GM23338 (cell line): ENCODE data around the gene SLC7A4. TPM values are rescaled to one million over a fixed set of nuclear protein-coding genes. Genes with fewer than 3 reads are reported as not detected.

ENCODE experiments used
- ATAC-seq: fragments of 200-7000 bp; cut with Tn5 transposase; 3 replicates; pipeline ENCODE4 v1.9.1; 2020
- DNase-seq: peaks from one replicate; pipeline ENCODE4 v3.0.0-alpha.2; 2015; ENCODE audit warnings: low spot score
- H2AFZ ChIP-seq: fragments of 200-600 bp; sonication (generic); 2 replicates; pipeline ENCODE4 v1.8.0; 2016; ENCODE audit warnings: antibody characterized with exemption, mild to moderate bottlenecking, moderate library complexity
- H3F3A ChIP-seq: fragments of 200-600 bp; sonication (generic); replicated peaks from 2 replicates; pipeline ENCODE4 v1.8.0; 2017; ENCODE audit warnings: antibody characterized with exemption, mixed run types, low read depth
- H3K27ac ChIP-seq: fragments of 200-600 bp; sonication (generic); 2 replicates; pipeline ENCODE4 v1.6.1; 2016; ENCODE audit warnings: low read depth
- H3K27me3 ChIP-seq: fragments of 200-600 bp; sonication (generic); 2 replicates; pipeline ENCODE4 v1.8.0; 2016; ENCODE audit warnings: mild to moderate bottlenecking, mixed run types, moderate library complexity; ENCODE audit not compliant: insufficient read depth
- H3K36me3 ChIP-seq: fragments of 200-600 bp; sonication (generic); 2 replicates; pipeline ENCODE4 v1.8.0; 2016; ENCODE audit warnings: mild to moderate bottlenecking; ENCODE audit not compliant: insufficient read depth
- H3K4me1 ChIP-seq: fragments of 200-600 bp; sonication (generic); 2 replicates; pipeline ENCODE4 v1.8.0; 2016; ENCODE audit warnings: mild to moderate bottlenecking, moderate library complexity; ENCODE audit not compliant: insufficient read depth
- H3K4me2 ChIP-seq: fragments of 200-600 bp; sonication (generic); 2 replicates; pipeline ENCODE4 v1.7.1; 2017; ENCODE audit warnings: mixed run types
- H3K4me3 ChIP-seq: fragments of 200-600 bp; sonication (generic); 2 replicates; pipeline ENCODE4 v1.6.1; 2016; ENCODE audit warnings: mixed run types
- H3K79me2 ChIP-seq: fragments of 200-600 bp; sonication (generic); replicated peaks from 2 replicates; pipeline ENCODE4 v1.8.0; 2017; ENCODE audit warnings: mild to moderate bottlenecking; ENCODE audit not compliant: insufficient read depth
- H3K9me2 ChIP-seq: fragments of 200-600 bp; sonication (generic); 2 replicates; pipeline ENCODE4 v1.8.0; 2017; ENCODE audit not compliant: insufficient read depth
- H4K20me1 ChIP-seq: fragments of 200-600 bp; sonication (generic); replicated peaks from 2 replicates; pipeline ENCODE4 v1.8.0; 2017; ENCODE audit warnings: mild to moderate bottlenecking; ENCODE audit not compliant: insufficient read depth
- H3K27ac Mint-ChIP-seq: 2 replicates; pipeline ENCODE4 v1.8.0; 2020; ENCODE audit warnings: inconsistent platforms, mild to moderate bottlenecking, moderate library complexity, mixed read lengths
- H3K27me3 Mint-ChIP-seq: 3 replicates; pipeline ENCODE4 v1.8.0; 2022; ENCODE audit warnings: low read depth, mild to moderate bottlenecking, moderate library complexity, mixed read lengths, inconsistent platforms; ENCODE audit not compliant: insufficient read depth, poor library complexity
- H3K36me3 Mint-ChIP-seq: 3 replicates; pipeline ENCODE4 v1.8.0; 2021; ENCODE audit warnings: low read depth, mild to moderate bottlenecking, inconsistent platforms, moderate library complexity, mixed read lengths
- H3K4me1 Mint-ChIP-seq: 3 replicates; pipeline ENCODE4 v1.8.0; 2020; ENCODE audit warnings: mild to moderate bottlenecking, inconsistent platforms, mixed read lengths
- H3K4me3 Mint-ChIP-seq: 3 replicates; pipeline ENCODE4 v1.8.0; 2021; ENCODE audit warnings: moderate library complexity, mild to moderate bottlenecking, inconsistent platforms, mixed read lengths
- H3K9me3 Mint-ChIP-seq: 3 replicates; pipeline ENCODE4 v1.8.0; 2020; ENCODE audit warnings: moderate library complexity, mild to moderate bottlenecking, inconsistent platforms, mixed read lengths
- CTCF ChIP-seq, 2 experiments: fragments of 200-600 bp in 1 of 2; sonication (generic) in 1 of 2; conservative IDR thresholded peaks; 2 replicates each; pipeline versions ENCODE4 v1.5.1 to v1.6.1; 2016 to 2017; ENCODE audit warnings: antibody characterized with exemption in 2 of 2, low read depth in 2 of 2, mild to moderate bottlenecking in 2 of 2, moderate library complexity in 1 of 2
- EZH2phosphoT487 ChIP-seq: fragments of 200-600 bp; sonication (generic); IDR thresholded peaks from one replicate; pipeline ENCODE4 v1.8.1; 2018; ENCODE audit warnings: antibody characterized with exemption; ENCODE audit not compliant: unreplicated experiment
- JUNB ChIP-seq: IDR thresholded peaks from one replicate; pipeline ENCODE4 v1.6.1; 2016; ENCODE audit warnings: antibody characterized with exemption; ENCODE audit not compliant: unreplicated experiment
- NANOG ChIP-seq: IDR thresholded peaks from 2 replicates; pipeline ENCODE4 v1.6.1; 2016; ENCODE audit warnings: antibody characterized with exemption, borderline replicate concordance
- POLR2AphosphoS5 ChIP-seq: IDR thresholded peaks from 2 replicates; pipeline ENCODE4 v1.6.1; 2016; ENCODE audit warnings: antibody characterized with exemption, low read depth
- REST ChIP-seq: IDR thresholded peaks from one replicate; pipeline ENCODE4 v1.6.1; 2018; ENCODE audit warnings: antibody characterized with exemption; ENCODE audit not compliant: unreplicated experiment
- STAT1 ChIP-seq: IDR thresholded peaks from one replicate; pipeline ENCODE4 v1.6.1; 2016; ENCODE audit warnings: antibody characterized with exemption; ENCODE audit not compliant: unreplicated experiment
- ZNF114 ChIP-seq: fragments of 250-450 bp; sonication (Bioruptor Pico); IDR thresholded peaks from 2 replicates; pipeline ENCODE4 v1.5.0; 2020; ENCODE audit warnings: mild to moderate bottlenecking, moderate library complexity
- ZNF462 ChIP-seq: fragments of 250-450 bp; sonication (Bioruptor Pico); IDR thresholded peaks from 2 replicates; pipeline ENCODE4 v1.5.0; 2020; ENCODE audit warnings: mild to moderate bottlenecking, moderate library complexity
- polyA plus RNA-seq: library from polyadenylated mRNA; unstranded; fragments of >200 nt; fragmentation: Nextera tagmentation; extraction: Ambion mirVana; gene quantifications from 2 replicates; pipeline ENCODE4 v1.2.1, GENCODE V29; 2016
- total RNA-seq: library from RNA; depleted of rRNA; stranded (reverse); fragments of >200 nt; shearing (Covaris generic); gene quantifications from 2 replicates; pipeline ENCODE4 v1.2.3, GENCODE V29; 2014

The SLC7A4 gene
- total and polyA plus RNA-seq, 2 experiments from 2014 or later: 0.07 to 0.44 TPM

DNA sequence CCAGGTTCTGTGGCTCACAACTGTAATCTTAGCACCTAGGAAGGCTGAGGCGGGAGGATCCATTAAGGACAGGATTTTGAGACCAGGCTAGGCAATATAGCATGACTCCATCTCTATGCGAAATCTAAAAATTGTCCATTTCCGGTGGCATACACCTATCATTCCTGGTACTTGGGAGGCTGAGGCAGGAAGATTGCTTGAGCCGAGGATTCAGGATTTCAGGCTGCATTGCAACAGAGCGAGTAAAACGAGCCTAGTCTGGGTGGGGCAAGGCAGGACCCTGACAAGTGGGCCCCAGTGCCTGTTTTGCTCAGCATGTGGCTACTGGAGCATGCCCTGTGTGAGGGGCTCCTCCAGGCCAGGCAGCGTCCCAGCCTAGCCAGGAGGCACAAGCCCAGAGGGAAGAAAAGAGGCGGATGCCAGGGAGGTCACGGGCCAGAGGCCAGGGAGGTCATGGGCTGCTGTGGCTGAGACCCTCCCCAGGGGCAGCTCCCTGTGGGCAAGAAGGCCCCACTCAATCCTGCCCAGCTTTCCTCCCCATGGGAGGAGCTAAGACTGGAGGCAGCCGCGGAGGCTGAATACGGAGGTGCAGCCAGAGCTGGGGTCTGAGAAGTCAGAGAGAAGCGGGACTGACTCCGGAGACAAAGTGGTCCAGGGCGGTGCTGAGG is 21.8 kb upstream of the SLC7A4 start:
- H3K79me2 ChIP-seq: no peaks in the 10 kb centered on the region
- no peaks in the 10 kb centered on the region for H3K9me2 ChIP-seq
- TF ChIP-seq POLR2AphosphoS5 (no peak), EZH2phosphoT487 (no peak)
- H3K4me3 Mint-ChIP-seq: no peak overlapping the region; the same call in 2 of the 3 replicates
- no peak overlapping the region for H3K4me2 ChIP-seq
- H3K27me3 ChIP-seq: no peaks in the 10 kb centered on the region
- no peaks in the 10 kb centered on the region for H3K9me3 Mint-ChIP-seq
- H3K27me3 Mint-ChIP-seq: peaks cover 29% of the 10 kb centered on the region
- no peaks in the 10 kb centered on the region for H3F3A ChIP-seq
- peaks cover 32% of the 10 kb centered on the region for H3K4me1 Mint-ChIP-seq
- ATAC-seq: no peak
- H2AFZ ChIP-seq: no peak overlapping the region
- peaks cover 19% of the 10 kb centered on the region for H3K4me1 ChIP-seq
- no peak overlapping the region for H3K4me3 ChIP-seq
- H3K27ac ChIP-seq: no peak overlapping the region
- H3K36me3 ChIP-seq: no peaks in the 10 kb centered on the region
- H4K20me1 ChIP-seq: no peaks in the 10 kb centered on the region
- H3K27ac Mint-ChIP-seq: no peak overlapping the region
- DNase-seq: no peak
- no peaks in the 10 kb centered on the region; the same call in 2 of the 3 replicates for H3K36me3 Mint-ChIP-seq

- Histone ChIP-seq H3K27me3 (no peaks in the 10 kb centered on the region), H3K9me2 (no peaks in the 10 kb centered on the region), H3K4me3 (no peak overlapping the region), H3K4me2 (no peak overlapping the region), H2AFZ (no peak overlapping the region), H3K36me3 (no peaks in the 10 kb centered on the region), H3K4me1 (peaks cover 19% of the 10 kb centered on the region), H3F3A (no peaks in the 10 kb centered on the region), H4K20me1 (no peaks in the 10 kb centered on the region), H3K27ac (no peak overlapping the region), H3K79me2 (no peaks in the 10 kb centered on the region)
- ATAC-seq (no peak), DNase-seq (no peak)
- Mint-ChIP-seq H3K27me3 (peaks cover 30% of the 10 kb centered on the region), H3K4me1 (peaks cover 32% of the 10 kb centered on the region), H3K36me3 (no peaks in the 10 kb centered on the region; the same call in 2 of the 3 replicates), H3K27ac (no peak overlapping the region), H3K9me3 (no peaks in the 10 kb centered on the region), H3K4me3 (no peak overlapping the region)
- TF ChIP-seq POLR2AphosphoS5 (no peak), JUNB (no peak), STAT1 (no peak), EZH2phosphoT487 (no peak), CTCF (conservative IDR thresholded peaks at IDR 0.05; ENCODE audit: low read depth in 2 of 2) (no peak), NANOG (no peak), ZNF462 (CRISPR knock-in tag) (no peak), REST (no peak), ZNF114 (CRISPR knock-in tag) (no peak)
Measured at GRCh38 chr22:21052715-21053459, 20.5 kb upstream of the SLC7A4 start.
